Skeletal muscle satellite cell (primary cell): ENCODE results near the gene GJB4.
"Not testable (repeated sequence)": the region's sequence is repeated elsewhere in the genome, so short reads cannot be mapped to it uniquely, and the experiment has no call there.

ENCODE experiments used
- H3K27me3 ChIP-seq: 2 replicates; pipeline ENCODE4 v1.7.0; 2013; ENCODE audit warnings: low read length; ENCODE audit not compliant: control insufficient read depth, insufficient read depth
- H3K36me3 ChIP-seq: 2 replicates; pipeline ENCODE4 v1.7.0; 2013; ENCODE audit warnings: mild to moderate bottlenecking, control low read depth, low read length; ENCODE audit not compliant: insufficient read depth
- H3K4me1 ChIP-seq: 2 replicates; pipeline ENCODE4 v1.7.0; 2013; ENCODE audit warnings: low read length; ENCODE audit not compliant: control insufficient read depth, insufficient read depth
- H3K4me2 ChIP-seq: 2 replicates; pipeline ENCODE4 v1.7.0; 2013; ENCODE audit warnings: mild to moderate bottlenecking, low read length
- H3K4me3 ChIP-seq: 2 replicates; pipeline ENCODE4 v1.7.0; 2013; ENCODE audit warnings: low read length
- H3K9ac ChIP-seq: 2 replicates; pipeline ENCODE4 v1.7.0; 2013; ENCODE audit warnings: mild to moderate bottlenecking, low read depth, low read length, moderate library complexity
- H3K9me3 ChIP-seq: replicated peaks from 2 replicates; pipeline ENCODE4 v1.7.0; 2013; ENCODE audit warnings: mild to moderate bottlenecking, control low read depth, low read length

Gene GJB4

GRCh38 chr1:34792868-34793727 is 33.6 kb downstream of the GJB4 start, which contains the start of gene GJA4:
GJA4 (plus strand) TSS chr1:34792999; CDS start chr1:34794214, 1,215 bp downstream.
- Histone ChIP-seq H3K4me2 (no peak within 1 kb of the TSS), H3K9me3 (no peaks in the 10 kb centered on the region), H3K36me3 (no peaks in the 10 kb centered on the region), H3K4me3 (no peak within 1 kb of the TSS), H3K9ac (no peak within 1 kb of the TSS), H3K4me1 (no peaks in the 10 kb centered on the region), H3K27me3 (peaks cover 26% of the 10 kb centered on the region)

GRCh38 chr1:34794001-34794789 is 34.7 kb downstream of the GJB4 start:
- H3K36me3 ChIP-seq = no peaks in the 10 kb centered on the region
- H3K4me1 ChIP-seq = no peaks in the 10 kb centered on the region
- H3K4me2 ChIP-seq = no peak overlapping the region
- no peak overlapping the region for H3K9ac ChIP-seq
- H3K9me3 ChIP-seq = no peaks in the 10 kb centered on the region
- no peak overlapping the region for H3K4me3 ChIP-seq
- H3K27me3 ChIP-seq = peaks cover 26% of the 10 kb centered on the region

- Histone ChIP-seq H3K4me1 (no peaks in the 10 kb centered on the region), H3K9me3 (no peaks in the 10 kb centered on the region), H3K27me3 (peaks cover 26% of the 10 kb centered on the region), H3K36me3 (no peaks in the 10 kb centered on the region), H3K9ac (no peak overlapping the region), H3K4me2 (no peak overlapping the region), H3K4me3 (no peak overlapping the region)
Observed at GRCh38 chr1:34794790-34795180, 35.2 kb downstream of the GJB4 start.

- H3K4me2 ChIP-seq = no peak overlapping the region
- no peaks in the 10 kb centered on the region for H3K4me1 ChIP-seq
- no peaks in the 10 kb centered on the region for H3K9me3 ChIP-seq
- peaks cover 26% of the 10 kb centered on the region for H3K27me3 ChIP-seq
- no peak overlapping the region for H3K9ac ChIP-seq
- no peak overlapping the region for H3K4me3 ChIP-seq
- no peaks in the 10 kb centered on the region for H3K36me3 ChIP-seq
Observed at GRCh38 chr1:34795916-34796315, 36.4 kb downstream of the GJB4 start.

- H3K4me1 ChIP-seq = no peaks in the 10 kb centered on the region
- H3K9ac ChIP-seq = no peak overlapping the region
- peaks cover 17% of the 10 kb centered on the region for H3K27me3 ChIP-seq
- no peak overlapping the region for H3K4me2 ChIP-seq
- H3K36me3 ChIP-seq = no peaks in the 10 kb centered on the region
- H3K4me3 ChIP-seq = no peak overlapping the region
- H3K9me3 ChIP-seq = no peaks in the 10 kb centered on the region
Observed at GRCh38 chr1:34796990-34797389, 37.5 kb downstream of the GJB4 start.

- no peaks in the 10 kb centered on the region for H3K36me3 ChIP-seq
- H3K9me3 ChIP-seq = no peaks in the 10 kb centered on the region
- H3K9ac ChIP-seq = no peak overlapping the region
- no peak overlapping the region for H3K4me2 ChIP-seq
- H3K4me1 ChIP-seq = no peaks in the 10 kb centered on the region
- H3K27me3 ChIP-seq = no peaks in the 10 kb centered on the region
- H3K4me3 ChIP-seq = no peak overlapping the region
Observed at GRCh38 chr1:34800214-34800613, 40.7 kb downstream of the GJB4 start.

GRCh38 chr1:34803770-34804169 is 44.2 kb downstream of the GJB4 start:
- Histone ChIP-seq H3K36me3 (no peaks in the 10 kb centered on the region), H3K4me2 (no peak overlapping the region), H3K9ac (no peak overlapping the region), H3K9me3 (no peaks in the 10 kb centered on the region), H3K4me1 (no peaks in the 10 kb centered on the region), H3K27me3 (no peaks in the 10 kb centered on the region), H3K4me3 (no peak overlapping the region)

- H3K36me3 ChIP-seq = no peaks in the 10 kb centered on the region
- no peaks in the 10 kb centered on the region for H3K9me3 ChIP-seq
- no peak overlapping the region for H3K4me3 ChIP-seq
- no peak overlapping the region for H3K4me2 ChIP-seq
- H3K9ac ChIP-seq = no peak overlapping the region
- H3K27me3 ChIP-seq = no peaks in the 10 kb centered on the region
- no peaks in the 10 kb centered on the region for H3K4me1 ChIP-seq
Observed at GRCh38 chr1:34806396-34806795, 46.9 kb downstream of the GJB4 start.

- Histone ChIP-seq H3K4me1 (no peaks in the 10 kb centered on the region), H3K4me3 (no peak overlapping the region)
Observed at GRCh38 chr1:34808051-34808810, 48.7 kb downstream of the GJB4 start.

GRCh38 chr1:34810781-34811180 is 51.2 kb downstream of the GJB4 start:
- H3K36me3 ChIP-seq, H3K4me3 ChIP-seq, H3K9me3 ChIP-seq, H3K9ac ChIP-seq, H3K27me3 ChIP-seq, H3K4me2 ChIP-seq, H3K4me1 ChIP-seq: not testable (repeated sequence)

More at GRCh38 chr1:34808051-34808810, 48.7 kb downstream of the GJB4 start:
- Histone ChIP-seq H3K9me3 (no peaks in the 10 kb centered on the region), H3K9ac (no peak overlapping the region), H3K36me3 (no peaks in the 10 kb centered on the region), H3K27me3 (no peaks in the 10 kb centered on the region), H3K4me2 (no peak overlapping the region)
